Peyer's patch (tissue), 4 donors: ENCODE data around the gene COL6A1.

Experiments used
- POLR2A ChIP-seq, 2 donors: fragments of 450-650 bp; IDR thresholded peaks; one replicate each; pipeline ENCODE4 v1.5.1; 2017; ENCODE audit warnings: antibody characterized with exemption in 2 of 2, mild to moderate bottlenecking in 2 of 2, moderate library complexity in 2 of 2
- TF ChIP-seq, protein P1 (sequence below), 6 experiments: fragments of 450-650 bp in 4 of 6; fragments of 200-600 bp in 2 of 6; sonication (generic) in 1 of 6; IDR thresholded peaks; one replicate each; pipeline ENCODE4 v1.5.1; 2017 to 2019; ENCODE audit warnings: antibody characterized with exemption in 6 of 6, mild to moderate bottlenecking in 3 of 6, moderate library complexity in 1 of 6

DNA sequence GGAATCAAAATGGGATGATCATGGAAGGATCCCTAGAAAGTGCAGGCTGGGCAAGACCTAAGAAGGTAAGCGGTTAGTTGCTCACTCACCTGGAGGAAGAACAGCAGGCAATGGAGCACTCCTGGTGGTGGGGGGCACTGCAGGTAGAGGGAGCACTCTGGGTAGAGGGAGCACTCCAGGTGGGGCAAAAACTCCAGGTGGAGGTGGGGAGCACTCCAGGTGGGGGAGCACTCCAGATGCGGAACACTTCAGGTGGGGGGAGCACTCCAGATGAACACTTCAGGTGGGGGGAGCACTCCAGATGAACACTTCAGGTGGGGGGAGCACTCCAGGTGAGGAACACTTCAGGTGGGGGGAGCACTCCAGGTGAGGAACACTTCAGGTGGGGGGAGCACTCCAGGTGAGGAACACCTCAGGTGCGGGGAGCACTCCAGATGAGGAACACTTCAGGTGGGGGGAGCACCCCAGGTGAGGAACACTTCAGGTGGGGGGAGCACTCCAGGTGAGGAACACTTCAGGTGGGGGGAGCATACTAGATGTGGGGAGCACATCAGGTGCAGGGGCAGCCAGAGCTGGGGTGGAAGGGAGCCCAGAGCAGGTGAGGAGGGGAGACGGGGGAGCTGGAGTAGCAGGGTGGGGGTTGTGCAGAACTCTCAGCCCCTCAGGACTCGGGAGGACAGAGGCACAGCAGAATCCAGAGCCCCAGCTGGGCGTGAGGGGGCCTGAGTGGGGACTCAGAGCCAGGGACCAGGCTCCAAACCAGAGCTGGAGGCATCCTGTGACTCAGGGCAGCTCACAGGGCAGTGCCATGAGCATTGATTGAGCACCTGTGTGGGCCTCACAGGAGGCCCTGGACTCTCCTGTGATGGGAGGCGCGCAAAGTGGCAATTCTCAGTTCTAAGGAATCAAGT lies 37.7 kb upstream of the COL6A1 start:
- no peak for TF ChIP-seq POLR2A (IDR thresholded peaks at IDR 0.05)
- TF ChIP-seq, protein P1, sequence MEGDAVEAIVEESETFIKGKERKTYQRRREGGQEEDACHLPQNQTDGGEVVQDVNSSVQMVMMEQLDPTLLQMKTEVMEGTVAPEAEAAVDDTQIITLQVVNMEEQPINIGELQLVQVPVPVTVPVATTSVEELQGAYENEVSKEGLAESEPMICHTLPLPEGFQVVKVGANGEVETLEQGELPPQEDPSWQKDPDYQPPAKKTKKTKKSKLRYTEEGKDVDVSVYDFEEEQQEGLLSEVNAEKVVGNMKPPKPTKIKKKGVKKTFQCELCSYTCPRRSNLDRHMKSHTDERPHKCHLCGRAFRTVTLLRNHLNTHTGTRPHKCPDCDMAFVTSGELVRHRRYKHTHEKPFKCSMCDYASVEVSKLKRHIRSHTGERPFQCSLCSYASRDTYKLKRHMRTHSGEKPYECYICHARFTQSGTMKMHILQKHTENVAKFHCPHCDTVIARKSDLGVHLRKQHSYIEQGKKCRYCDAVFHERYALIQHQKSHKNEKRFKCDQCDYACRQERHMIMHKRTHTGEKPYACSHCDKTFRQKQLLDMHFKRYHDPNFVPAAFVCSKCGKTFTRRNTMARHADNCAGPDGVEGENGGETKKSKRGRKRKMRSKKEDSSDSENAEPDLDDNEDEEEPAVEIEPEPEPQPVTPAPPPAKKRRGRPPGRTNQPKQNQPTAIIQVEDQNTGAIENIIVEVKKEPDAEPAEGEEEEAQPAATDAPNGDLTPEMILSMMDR (IDR thresholded peaks at IDR 0.05) = no peak
